Glutamatergic neuron (in vitro differentiated cells): ENCODE results near the gene TMEM119. TPM values are rescaled to one million over a fixed set of nuclear protein-coding genes. Genes with fewer than 3 reads are reported as not detected.

ENCODE experiments used
- DNase-seq: peaks from one replicate; pipeline ENCODE4 v3.0.0; 2022
- H3K27ac Mint-ChIP-seq: one replicate; pipeline ENCODE4 v1.8.0; 2020; ENCODE audit warnings: mild to moderate bottlenecking, mixed read lengths, inconsistent platforms; ENCODE audit not compliant: unreplicated experiment
- H3K27me3 Mint-ChIP-seq: one replicate; pipeline ENCODE4 v1.8.0; 2020; ENCODE audit warnings: mild to moderate bottlenecking, moderate library complexity, mixed read lengths, inconsistent platforms; ENCODE audit not compliant: unreplicated experiment
- H3K36me3 Mint-ChIP-seq: one replicate; pipeline ENCODE4 v1.8.0; 2020; ENCODE audit warnings: mild to moderate bottlenecking, mixed read lengths, inconsistent platforms; ENCODE audit not compliant: unreplicated experiment
- H3K4me1 Mint-ChIP-seq: one replicate; pipeline ENCODE4 v1.8.0; 2020; ENCODE audit warnings: mild to moderate bottlenecking, low read depth, mixed read lengths, inconsistent platforms; ENCODE audit not compliant: unreplicated experiment
- H3K4me3 Mint-ChIP-seq: one replicate; pipeline ENCODE4 v1.8.0; 2020; ENCODE audit warnings: mild to moderate bottlenecking, mixed read lengths, inconsistent platforms; ENCODE audit not compliant: unreplicated experiment
- H3K9me3 Mint-ChIP-seq: one replicate; pipeline ENCODE4 v1.8.0; 2020; ENCODE audit warnings: mild to moderate bottlenecking, moderate library complexity, mixed read lengths, inconsistent platforms; ENCODE audit not compliant: unreplicated experiment
- CTCF ChIP-seq: fragments of 200-600 bp; sonication (generic); IDR thresholded peaks from one replicate; pipeline ENCODE4 v1.5.0; 2021; ENCODE audit not compliant: partially characterized antibody, unreplicated experiment
- microRNA-seq: library from miRNA; unstranded; fragments of <30 nt; microRNA quantifications from one replicate; pipeline ENCODE4, GENCODE V29; 2020; ENCODE audit not compliant: unreplicated experiment
- total RNA-seq: library from RNA; stranded (reverse); fragmentation: NEBNext Ultra II Directional; extraction: Animal tissue kit (Norgen Biotek cat#: 25700); gene quantifications from one replicate; pipeline ENCODE4 v1.2.1, GENCODE V29; 2021; ENCODE audit not compliant: unreplicated experiment

The TMEM119 gene
- total RNA-seq, 1 donor from 2014 or later: 0.15 TPM

- H3K27me3 Mint-ChIP-seq: no peaks in the 10 kb centered on the region
These were observed 48.8 kb downstream of the TMEM119 start for GRCh38 chr12:108548954-108549521.

GRCh38 chr12:108547686-108548085, 50.2 kb downstream of the TMEM119 start:
- Mint-ChIP-seq H3K27ac (no peak overlapping the region), H3K4me3 (no peak overlapping the region), H3K4me1 (no peaks in the 10 kb centered on the region), H3K36me3 (no peaks in the 10 kb centered on the region), H3K27me3 (no peaks in the 10 kb centered on the region), H3K9me3 (no peaks in the 10 kb centered on the region)
- no peak for DNase-seq
- TF ChIP-seq CTCF: no peak

More at GRCh38 chr12:108548954-108549521, 48.8 kb downstream of the TMEM119 start:
- TF ChIP-seq CTCF: no peak
- peaks cover 3% of the 10 kb centered on the region for H3K4me1 Mint-ChIP-seq
- DNase-seq: no peak
- no peaks in the 10 kb centered on the region for H3K36me3 Mint-ChIP-seq
- H3K9me3 Mint-ChIP-seq: no peaks in the 10 kb centered on the region
- no peak overlapping the region for H3K4me3 Mint-ChIP-seq
- no peak overlapping the region for H3K27ac Mint-ChIP-seq

- no peak for DNase-seq
- H3K36me3 Mint-ChIP-seq: no peaks in the 10 kb centered on the region
These were observed 54.2 kb downstream of the TMEM119 start for GRCh38 chr12:108543652-108544051.

GRCh38 chr12:108542320-108542719, 55.6 kb downstream of the TMEM119 start:
- H3K4me3 Mint-ChIP-seq: no peak overlapping the region
- no peak for TF ChIP-seq CTCF
- H3K27ac Mint-ChIP-seq: no peak overlapping the region
- H3K27me3 Mint-ChIP-seq: no peaks in the 10 kb centered on the region
- H3K9me3 Mint-ChIP-seq: no peaks in the 10 kb centered on the region
- H3K4me1 Mint-ChIP-seq: no peaks in the 10 kb centered on the region
- no peak for DNase-seq
- no peaks in the 10 kb centered on the region for H3K36me3 Mint-ChIP-seq

More at GRCh38 chr12:108543652-108544051, 54.2 kb downstream of the TMEM119 start:
- no peak for TF ChIP-seq CTCF
- no peaks in the 10 kb centered on the region for H3K9me3 Mint-ChIP-seq
- H3K4me3 Mint-ChIP-seq: no peak overlapping the region
- H3K27ac Mint-ChIP-seq: no peak overlapping the region
- H3K4me1 Mint-ChIP-seq: no peaks in the 10 kb centered on the region
- no peaks in the 10 kb centered on the region for H3K27me3 Mint-ChIP-seq

Small RNAs within 50 kb of the gene (microRNA-seq; reads per million reads assigned to microRNA genes)
- gene MIR4496: not detected

Other genes with a start within 250 kb of the TMEM119 start
- gene FICD, start 82.8 kb downstream of the TMEM119 start, total RNA-seq: 4.8 TPM
- gene SART3, start 36.9 kb downstream of the TMEM119 start, total RNA-seq: 72.6 TPM
- 48.4 TPM for gene ISCU, start 35.5 kb downstream of the TMEM119 start, total RNA-seq
- 0.34 TPM for gene SELPLG, start 35.8 kb upstream of the TMEM119 start, total RNA-seq
- gene CORO1C, start 133.4 kb upstream of the TMEM119 start, total RNA-seq: 285 TPM